Lower leg skin (tissue), 3 donors: ENCODE data around the gene INSC.

ENCODE experiments used
- POLR2A ChIP-seq, 2 donors: fragments of 450-650 bp; IDR thresholded peaks; one replicate each; pipeline ENCODE4 v1.6.1; 2016 to 2017; ENCODE audit warnings: antibody characterized with exemption in 2 of 2, mild to moderate bottlenecking in 1 of 2, moderate library complexity in 1 of 2
- TF ChIP-seq, protein P1 (sequence below), 3 donors: fragments of 450-650 bp; IDR thresholded peaks; one replicate each; pipeline ENCODE4 v1.5.1; 2016; ENCODE audit warnings: antibody characterized with exemption in 3 of 3, mild to moderate bottlenecking in 3 of 3, moderate library complexity in 2 of 3

- TF ChIP-seq, protein P1, sequence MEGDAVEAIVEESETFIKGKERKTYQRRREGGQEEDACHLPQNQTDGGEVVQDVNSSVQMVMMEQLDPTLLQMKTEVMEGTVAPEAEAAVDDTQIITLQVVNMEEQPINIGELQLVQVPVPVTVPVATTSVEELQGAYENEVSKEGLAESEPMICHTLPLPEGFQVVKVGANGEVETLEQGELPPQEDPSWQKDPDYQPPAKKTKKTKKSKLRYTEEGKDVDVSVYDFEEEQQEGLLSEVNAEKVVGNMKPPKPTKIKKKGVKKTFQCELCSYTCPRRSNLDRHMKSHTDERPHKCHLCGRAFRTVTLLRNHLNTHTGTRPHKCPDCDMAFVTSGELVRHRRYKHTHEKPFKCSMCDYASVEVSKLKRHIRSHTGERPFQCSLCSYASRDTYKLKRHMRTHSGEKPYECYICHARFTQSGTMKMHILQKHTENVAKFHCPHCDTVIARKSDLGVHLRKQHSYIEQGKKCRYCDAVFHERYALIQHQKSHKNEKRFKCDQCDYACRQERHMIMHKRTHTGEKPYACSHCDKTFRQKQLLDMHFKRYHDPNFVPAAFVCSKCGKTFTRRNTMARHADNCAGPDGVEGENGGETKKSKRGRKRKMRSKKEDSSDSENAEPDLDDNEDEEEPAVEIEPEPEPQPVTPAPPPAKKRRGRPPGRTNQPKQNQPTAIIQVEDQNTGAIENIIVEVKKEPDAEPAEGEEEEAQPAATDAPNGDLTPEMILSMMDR (IDR thresholded peaks at IDR 0.05), result no peak
- no peak for TF ChIP-seq POLR2A (IDR thresholded peaks at IDR 0.05)
Observed at GRCh38 chr11:15293975-15294620, 179.4 kb downstream of the INSC start.
